HL-60 (cell line): ENCODE data around the gene CTNNA3.

Experiments
- POLR2AphosphoS5 ChIP-seq: IDR thresholded peaks from 2 replicates; pipeline ENCODE4 v1.6.1; 2012; ENCODE audit warnings: low read depth
- SPI1 ChIP-seq: IDR thresholded peaks from 2 replicates; pipeline ENCODE4 v1.6.1; 2012; ENCODE audit warnings: low read depth, mild to moderate bottlenecking, borderline replicate concordance
- TF ChIP-seq, protein P1 (sequence below): IDR thresholded peaks from one replicate; pipeline ENCODE4 v1.5.1; 2011; ENCODE audit warnings: low read length, control low read depth, inconsistent platforms; ENCODE audit not compliant: insufficient read depth
- TF ChIP-seq, protein P2 (sequence below): IDR thresholded peaks from 2 replicates; pipeline ENCODE4 v1.6.1; 2012; ENCODE audit warnings: low read depth; ENCODE audit not compliant: insufficient replicate concordance

DNA sequence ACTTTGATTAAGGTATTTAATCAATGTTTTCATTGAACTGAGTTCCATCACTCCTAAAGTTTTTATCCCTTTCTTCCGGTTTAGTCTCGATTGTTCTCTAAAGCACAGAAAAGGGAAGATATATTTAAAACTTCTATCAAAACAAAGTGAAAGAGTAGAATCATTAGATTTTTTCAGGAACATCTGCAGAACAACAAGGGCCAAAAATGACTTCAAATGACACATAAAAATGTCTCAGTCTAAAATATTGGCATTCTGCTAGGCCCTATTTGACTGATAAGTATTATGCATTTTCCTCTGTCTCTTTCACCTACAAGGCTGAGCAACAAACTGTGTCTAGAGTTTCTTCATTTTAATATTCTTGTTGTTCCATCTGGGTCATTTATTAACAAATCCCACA lies 1669.7 kb downstream of the CTNNA3 start:
- no peak for TF ChIP-seq POLR2AphosphoS5
- TF ChIP-seq, protein P1, sequence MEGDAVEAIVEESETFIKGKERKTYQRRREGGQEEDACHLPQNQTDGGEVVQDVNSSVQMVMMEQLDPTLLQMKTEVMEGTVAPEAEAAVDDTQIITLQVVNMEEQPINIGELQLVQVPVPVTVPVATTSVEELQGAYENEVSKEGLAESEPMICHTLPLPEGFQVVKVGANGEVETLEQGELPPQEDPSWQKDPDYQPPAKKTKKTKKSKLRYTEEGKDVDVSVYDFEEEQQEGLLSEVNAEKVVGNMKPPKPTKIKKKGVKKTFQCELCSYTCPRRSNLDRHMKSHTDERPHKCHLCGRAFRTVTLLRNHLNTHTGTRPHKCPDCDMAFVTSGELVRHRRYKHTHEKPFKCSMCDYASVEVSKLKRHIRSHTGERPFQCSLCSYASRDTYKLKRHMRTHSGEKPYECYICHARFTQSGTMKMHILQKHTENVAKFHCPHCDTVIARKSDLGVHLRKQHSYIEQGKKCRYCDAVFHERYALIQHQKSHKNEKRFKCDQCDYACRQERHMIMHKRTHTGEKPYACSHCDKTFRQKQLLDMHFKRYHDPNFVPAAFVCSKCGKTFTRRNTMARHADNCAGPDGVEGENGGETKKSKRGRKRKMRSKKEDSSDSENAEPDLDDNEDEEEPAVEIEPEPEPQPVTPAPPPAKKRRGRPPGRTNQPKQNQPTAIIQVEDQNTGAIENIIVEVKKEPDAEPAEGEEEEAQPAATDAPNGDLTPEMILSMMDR = no peak
- TF ChIP-seq SPI1 = no peak
- TF ChIP-seq, protein P2, sequence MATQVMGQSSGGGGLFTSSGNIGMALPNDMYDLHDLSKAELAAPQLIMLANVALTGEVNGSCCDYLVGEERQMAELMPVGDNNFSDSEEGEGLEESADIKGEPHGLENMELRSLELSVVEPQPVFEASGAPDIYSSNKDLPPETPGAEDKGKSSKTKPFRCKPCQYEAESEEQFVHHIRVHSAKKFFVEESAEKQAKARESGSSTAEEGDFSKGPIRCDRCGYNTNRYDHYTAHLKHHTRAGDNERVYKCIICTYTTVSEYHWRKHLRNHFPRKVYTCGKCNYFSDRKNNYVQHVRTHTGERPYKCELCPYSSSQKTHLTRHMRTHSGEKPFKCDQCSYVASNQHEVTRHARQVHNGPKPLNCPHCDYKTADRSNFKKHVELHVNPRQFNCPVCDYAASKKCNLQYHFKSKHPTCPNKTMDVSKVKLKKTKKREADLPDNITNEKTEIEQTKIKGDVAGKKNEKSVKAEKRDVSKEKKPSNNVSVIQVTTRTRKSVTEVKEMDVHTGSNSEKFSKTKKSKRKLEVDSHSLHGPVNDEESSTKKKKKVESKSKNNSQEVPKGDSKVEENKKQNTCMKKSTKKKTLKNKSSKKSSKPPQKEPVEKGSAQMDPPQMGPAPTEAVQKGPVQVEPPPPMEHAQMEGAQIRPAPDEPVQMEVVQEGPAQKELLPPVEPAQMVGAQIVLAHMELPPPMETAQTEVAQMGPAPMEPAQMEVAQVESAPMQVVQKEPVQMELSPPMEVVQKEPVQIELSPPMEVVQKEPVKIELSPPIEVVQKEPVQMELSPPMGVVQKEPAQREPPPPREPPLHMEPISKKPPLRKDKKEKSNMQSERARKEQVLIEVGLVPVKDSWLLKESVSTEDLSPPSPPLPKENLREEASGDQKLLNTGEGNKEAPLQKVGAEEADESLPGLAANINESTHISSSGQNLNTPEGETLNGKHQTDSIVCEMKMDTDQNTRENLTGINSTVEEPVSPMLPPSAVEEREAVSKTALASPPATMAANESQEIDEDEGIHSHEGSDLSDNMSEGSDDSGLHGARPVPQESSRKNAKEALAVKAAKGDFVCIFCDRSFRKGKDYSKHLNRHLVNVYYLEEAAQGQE = no peak
